B cell (primary cell): ENCODE data around the gene ZNF592.

Experiments
- CTCF ChIP-seq: fragments of 200-600 bp; IDR thresholded peaks from one replicate; pipeline ENCODE4 v1.8.0; 2022; ENCODE audit warnings: antibody characterized with exemption, mild to moderate bottlenecking
- EZH2 ChIP-seq: IDR thresholded peaks from 2 replicates; pipeline ENCODE4 v1.6.1; 2012; ENCODE audit warnings: borderline replicate concordance, low read depth, mild to moderate bottlenecking, moderate library complexity, low read length; ENCODE audit not compliant: insufficient read depth, poor library complexity, severe bottlenecking

- TF ChIP-seq CTCF, result no peak
- no peak for TF ChIP-seq EZH2
Measured at GRCh38 chr15:84819291-84819768, 70.9 kb downstream of the ZNF592 start.
